Endothelial cell (in vitro differentiated cells): ENCODE measurements around the gene USP35. TPM values are rescaled to one million over a fixed set of nuclear protein-coding genes. Genes with fewer than 3 reads are reported as not detected.
A peak's percentile ranks its signal among the peaks of the same experiment; 100 is the strongest.

Experiments
- DNase-seq: peaks from one replicate; pipeline ENCODE4 v3.0.0; 2021; ENCODE audit warnings: low spot score
- H3K27ac Mint-ChIP-seq: one replicate; pipeline ENCODE4 v1.8.0; 2021; ENCODE audit warnings: mixed read lengths, inconsistent platforms; ENCODE audit not compliant: unreplicated experiment
- H3K27me3 Mint-ChIP-seq: one replicate; pipeline ENCODE4 v1.8.0; 2021; ENCODE audit warnings: mild to moderate bottlenecking, moderate library complexity, mixed read lengths, inconsistent platforms; ENCODE audit not compliant: unreplicated experiment
- H3K36me3 Mint-ChIP-seq: one replicate; pipeline ENCODE4 v1.8.0; 2021; ENCODE audit warnings: mild to moderate bottlenecking, low read depth, mixed read lengths, inconsistent platforms; ENCODE audit not compliant: unreplicated experiment
- H3K4me1 Mint-ChIP-seq: one replicate; pipeline ENCODE4 v1.8.0; 2021; ENCODE audit warnings: mild to moderate bottlenecking, mixed read lengths, inconsistent platforms; ENCODE audit not compliant: unreplicated experiment
- H3K4me3 Mint-ChIP-seq: one replicate; pipeline ENCODE4 v1.8.0; 2021; ENCODE audit warnings: mild to moderate bottlenecking, mixed read lengths, inconsistent platforms; ENCODE audit not compliant: unreplicated experiment
- H3K9me3 Mint-ChIP-seq: one replicate; pipeline ENCODE4 v1.8.0; 2021; ENCODE audit warnings: mixed read lengths, inconsistent platforms; ENCODE audit not compliant: unreplicated experiment
- CTCF ChIP-seq: fragments of 200-600 bp; sonication (generic); IDR thresholded peaks from one replicate; pipeline ENCODE4 v1.5.0; 2021; ENCODE audit warnings: antibody characterized with exemption; ENCODE audit not compliant: unreplicated experiment
- total RNA-seq: library from RNA; stranded (reverse); fragmentation: NEBNext Ultra II Directional; extraction: Animal tissue kit (Norgen Biotek cat#: 25700); gene quantifications from one replicate; pipeline ENCODE4 v1.2.1, GENCODE V29; 2021; ENCODE audit not compliant: unreplicated experiment

Gene USP35
- total RNA-seq, 1 donor from 2014 or later, result 26.0 TPM

- Mint-ChIP-seq H3K27ac (peak overlapping the region; percentile 2), H3K4me3 (no peak overlapping the region), H3K27me3 (no peaks in the 10 kb centered on the region), H3K36me3 (peaks cover 44% of the 10 kb centered on the region), H3K9me3 (no peaks in the 10 kb centered on the region), H3K4me1 (peaks cover 9% of the 10 kb centered on the region)
- DNase-seq, result no peak
- TF ChIP-seq CTCF, result no peak
Observed at GRCh38 chr11:78244546-78245255, 56.0 kb downstream of the USP35 start.

- no peak for DNase-seq
- Mint-ChIP-seq H3K4me3 (peak overlapping the region; percentile 44), H3K27ac (no peak overlapping the region), H3K27me3 (no peaks in the 10 kb centered on the region), H3K9me3 (no peaks in the 10 kb centered on the region), H3K36me3 (peaks cover 38% of the 10 kb centered on the region), H3K4me1 (peaks cover 30% of the 10 kb centered on the region)
- no peak for TF ChIP-seq CTCF
Observed at GRCh38 chr11:78248191-78248590, 59.5 kb downstream of the USP35 start.

- no peak for DNase-seq
- TF ChIP-seq CTCF, result no peak
- no peaks in the 10 kb centered on the region for H3K9me3 Mint-ChIP-seq
- H3K4me1 Mint-ChIP-seq, result peaks cover 30% of the 10 kb centered on the region
- H3K4me3 Mint-ChIP-seq, result no peak overlapping the region
- H3K27ac Mint-ChIP-seq, result no peak overlapping the region
- peaks cover 44% of the 10 kb centered on the region for H3K36me3 Mint-ChIP-seq
- no peaks in the 10 kb centered on the region for H3K27me3 Mint-ChIP-seq
Observed at GRCh38 chr11:78248903-78249302, 60.2 kb downstream of the USP35 start.

GRCh38 chr11:78250099-78250498, 61.4 kb downstream of the USP35 start:
- H3K27ac Mint-ChIP-seq, result peak overlapping the region; percentile 25
- H3K9me3 Mint-ChIP-seq, result no peaks in the 10 kb centered on the region
- no peak for TF ChIP-seq CTCF
- H3K36me3 Mint-ChIP-seq, result peaks cover 45% of the 10 kb centered on the region
- DNase-seq, result no peak
- no peak overlapping the region for H3K4me3 Mint-ChIP-seq
- H3K27me3 Mint-ChIP-seq, result no peaks in the 10 kb centered on the region
- peaks cover 21% of the 10 kb centered on the region for H3K4me1 Mint-ChIP-seq

GRCh38 chr11:78251083-78251775, 62.5 kb downstream of the USP35 start:
- no peaks in the 10 kb centered on the region for H3K9me3 Mint-ChIP-seq
- peaks cover 21% of the 10 kb centered on the region for H3K4me1 Mint-ChIP-seq
- H3K36me3 Mint-ChIP-seq, result peaks cover 42% of the 10 kb centered on the region
- H3K27ac Mint-ChIP-seq, result no peak overlapping the region
- TF ChIP-seq CTCF, result no peak
- no peak for DNase-seq
- no peaks in the 10 kb centered on the region for H3K27me3 Mint-ChIP-seq
- peak overlapping the region; percentile 24 for H3K4me3 Mint-ChIP-seq
